Transverse colon (tissue), 4 donors: ENCODE data around the gene PFN1. TPM values are rescaled to one million over a fixed set of nuclear protein-coding genes. Genes with fewer than 3 reads are reported as not detected.

Experiments used
- DNase-seq: peaks from one replicate; pipeline ENCODE4 v3.0.0-alpha.2; 2019
- H3K27ac ChIP-seq, 4 donors: fragments of 200-600 bp; sonication (generic); 2 replicates each; pipeline ENCODE4 v1.5.1; 2016 to 2018; ENCODE audit warnings: inconsistent platforms in 4 of 4
- H3K27me3 ChIP-seq: fragments of 200-600 bp; sonication (generic); 2 replicates; pipeline ENCODE4 v1.5.1; 2017; ENCODE audit warnings: inconsistent platforms
- H3K36me3 ChIP-seq, 4 donors: fragments of 200-600 bp; sonication (generic); 2 replicates each; pipeline ENCODE4 v1.5.1; 2017 to 2019; ENCODE audit warnings: inconsistent platforms in 4 of 4
- H3K4me1 ChIP-seq, 4 donors: fragments of 200-600 bp; sonication (generic); 2 replicates each; pipeline ENCODE4 v1.5.1; 2017 to 2020; ENCODE audit warnings: inconsistent platforms in 4 of 4
- H3K4me3 ChIP-seq, 4 donors: fragments of 200-600 bp; sonication (generic); 1 replicate in 1 of 4; 2 replicates in 3 of 4; pipeline versions ENCODE4 v1.5.1 to v1.6.1; 2017 to 2019; ENCODE audit warnings: inconsistent platforms in 4 of 4
- H3K9me3 ChIP-seq, 2 donors: fragments of 200-600 bp; sonication (generic); 2 replicates each; pipeline ENCODE4 v1.5.1; 2017 to 2019; ENCODE audit warnings: inconsistent platforms in 2 of 2
- EP300 ChIP-seq: sonication (generic); formaldehyde crosslinking; IDR thresholded peaks from one replicate; pipeline ENCODE4 v1.6.1; 2017; ENCODE audit warnings: antibody characterized with exemption, low read depth
- POLR2A ChIP-seq: fragments of 450-650 bp; IDR thresholded peaks from one replicate; pipeline ENCODE4 v1.6.1; 2016; ENCODE audit warnings: antibody characterized with exemption, mild to moderate bottlenecking, moderate library complexity
- POLR2AphosphoS5 ChIP-seq, 3 donors: sonication (generic); formaldehyde crosslinking; IDR thresholded peaks; one replicate each; pipeline ENCODE4 v1.6.1; 2016; ENCODE audit warnings: antibody characterized with exemption in 3 of 3
- WGBS, 2 donors: methylation state at CpG; one replicate each; pipeline ENCODE4 v1.1.5; 2018; ENCODE audit warnings: low coverage in 1 of 2; 5-methylcytosine and 5-hydroxymethylcytosine counted together
- in situ Hi-C, 4 donors: fragments of 200-750 bp; cut with MboI; loops; one replicate each; pipeline versions ENCODE4 v1.15.0 to v1.15.1; 2017; ENCODE audit warnings: low sequenced_read_pairs in 3 of 4, low pct_ligation_motif_present in 1 of 4, low pct_unique_long_range_greater_than_20kb in 1 of 4
- intact Hi-C: fragments of 100-400 bp; cut with DNase I; formaldehyde crosslinking; loops from one replicate; pipeline ENCODE4 v1.15.1; 2023; ENCODE audit warnings: low total_unique reads
- total RNA-seq, 4 donors: library from RNA; depleted of rRNA; stranded (reverse); fragments of >200 nt; gene quantifications; one replicate each; pipeline ENCODE4 v1.1.0, GENCODE V29; 2016
- TF ChIP-seq, protein P1 (sequence below), 5 experiments: fragments of 200-600 bp in 3 of 5; fragments of 450-650 bp in 2 of 5; sonication (generic) in 3 of 5; IDR thresholded peaks; 1 replicate in 2 of 5; 2 replicates in 3 of 5; pipeline ENCODE4 v1.5.1; 2016 to 2017; ENCODE audit warnings: antibody characterized with exemption in 5 of 5, inconsistent platforms in 3 of 5, mild to moderate bottlenecking in 2 of 5, moderate library complexity in 1 of 5

Gene PFN1
- total RNA-seq, 4 donors from 2014 or later: 743 to 1,049 (median 945) TPM

DNA sequence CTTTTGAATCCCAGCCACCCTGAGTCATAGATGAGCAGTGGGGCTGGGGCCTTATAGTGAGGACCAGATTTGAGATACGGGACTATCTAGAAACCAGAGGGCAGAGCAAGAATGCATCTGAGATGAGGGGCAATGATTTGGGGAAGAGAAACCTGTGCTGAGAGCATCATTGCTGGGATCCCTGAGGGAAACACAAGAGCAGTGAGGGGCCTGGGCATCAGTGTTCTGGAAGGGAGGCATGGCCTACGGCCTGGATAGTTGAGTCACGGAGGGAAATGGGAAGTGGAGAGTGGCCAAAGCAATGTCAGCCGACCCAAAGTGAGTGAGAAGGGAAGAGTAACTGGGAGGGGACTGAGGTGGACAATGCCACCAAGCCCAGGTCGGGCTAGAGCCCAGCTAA, 34.0 kb upstream of the PFN1 start:
- H3K4me3 ChIP-seq: no peak overlapping the region
- intact Hi-C loops (loop anchor here (10.0 kb wide), 1 partner anchor 48 kb away; the partner anchor contains the start of gene GP1BA), in situ Hi-C loops (no loop called here)
- TF ChIP-seq POLR2A (no peak), POLR2AphosphoS5 (IDR thresholded peaks at IDR 0.05) (no peak), EP300 (no peak)
- TF ChIP-seq, protein P1, sequence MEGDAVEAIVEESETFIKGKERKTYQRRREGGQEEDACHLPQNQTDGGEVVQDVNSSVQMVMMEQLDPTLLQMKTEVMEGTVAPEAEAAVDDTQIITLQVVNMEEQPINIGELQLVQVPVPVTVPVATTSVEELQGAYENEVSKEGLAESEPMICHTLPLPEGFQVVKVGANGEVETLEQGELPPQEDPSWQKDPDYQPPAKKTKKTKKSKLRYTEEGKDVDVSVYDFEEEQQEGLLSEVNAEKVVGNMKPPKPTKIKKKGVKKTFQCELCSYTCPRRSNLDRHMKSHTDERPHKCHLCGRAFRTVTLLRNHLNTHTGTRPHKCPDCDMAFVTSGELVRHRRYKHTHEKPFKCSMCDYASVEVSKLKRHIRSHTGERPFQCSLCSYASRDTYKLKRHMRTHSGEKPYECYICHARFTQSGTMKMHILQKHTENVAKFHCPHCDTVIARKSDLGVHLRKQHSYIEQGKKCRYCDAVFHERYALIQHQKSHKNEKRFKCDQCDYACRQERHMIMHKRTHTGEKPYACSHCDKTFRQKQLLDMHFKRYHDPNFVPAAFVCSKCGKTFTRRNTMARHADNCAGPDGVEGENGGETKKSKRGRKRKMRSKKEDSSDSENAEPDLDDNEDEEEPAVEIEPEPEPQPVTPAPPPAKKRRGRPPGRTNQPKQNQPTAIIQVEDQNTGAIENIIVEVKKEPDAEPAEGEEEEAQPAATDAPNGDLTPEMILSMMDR (IDR thresholded peaks at IDR 0.05): no peak
- H3K27me3 ChIP-seq: no peaks in the 10 kb centered on the region
- no peaks in the 10 kb centered on the region for H3K9me3 ChIP-seq
- H3K27ac ChIP-seq: no peak overlapping the region
- H3K4me1 ChIP-seq: peaks cover 6 to 22% (median 14%) of the 10 kb centered on the region in 4 donors
- no peak for DNase-seq
- H3K36me3 ChIP-seq: peaks cover 0 to 18% (median 1%) of the 10 kb centered on the region in 4 donors
- WGBS, 2 donors: 56 to 70% methylated on average over 4 to 5 of the region's 5 CpGs

GRCh38 chr17:4980644-4981216, 32.4 kb upstream of the PFN1 start:
- H3K4me1 ChIP-seq: peaks cover 0 to 11% (median 2%) of the 10 kb centered on the region in 4 donors
- TF ChIP-seq, protein P1 (IDR thresholded peaks at IDR 0.05): peak; percentile 83 to 90 (median 84)
- TF ChIP-seq EP300 (no peak), POLR2A (no peak), POLR2AphosphoS5 (IDR thresholded peaks at IDR 0.05) (no peak)
- no peaks in the 10 kb centered on the region for H3K27me3 ChIP-seq
- WGBS, 2 donors: 18 to 43% methylated on average over 4 to 6 of the region's 6 CpGs
- DNase-seq: no peak
- H3K27ac ChIP-seq: no peak overlapping the region
- no peaks in the 10 kb centered on the region for H3K9me3 ChIP-seq
- no peak overlapping the region for H3K4me3 ChIP-seq
- in situ Hi-C loops (no loop called here), intact Hi-C loops (loop anchor here (10.0 kb wide), 1 partner anchor 46 kb away; the partner anchor contains the start of gene GP1BA)
- peaks cover 0 to 29% (median 5%) of the 10 kb centered on the region in 4 donors for H3K36me3 ChIP-seq

DNA sequence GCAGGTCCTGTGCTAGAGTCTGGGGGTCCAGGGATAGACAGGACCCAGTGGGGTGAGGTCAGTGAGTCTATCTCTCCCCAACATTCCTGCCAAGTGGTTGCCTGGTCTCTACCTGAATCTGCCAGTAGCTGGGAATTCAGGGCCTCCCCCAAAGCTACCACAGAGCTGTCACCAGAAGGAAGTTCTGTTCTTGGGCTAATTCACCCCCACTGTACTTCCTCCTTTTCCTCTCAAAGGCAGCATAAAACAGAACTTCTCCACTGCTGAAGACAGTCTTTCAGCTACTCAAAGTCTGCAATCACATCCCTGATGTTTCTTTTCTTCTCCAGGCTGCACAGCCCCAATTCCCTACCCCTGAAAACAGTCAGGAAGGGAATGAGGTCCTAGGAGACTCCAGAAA, 30.4 kb upstream of the PFN1 start:
- Histone ChIP-seq H3K4me1 (peaks cover 0 to 8% (median 0%) of the 10 kb centered on the region in 4 donors), H3K9me3 (no peaks in the 10 kb centered on the region), H3K36me3 (peaks cover 0 to 29% (median 10%) of the 10 kb centered on the region in 4 donors), H3K27me3 (no peaks in the 10 kb centered on the region), H3K27ac (no peak overlapping the region), H3K4me3 (no peak overlapping the region)
- TF ChIP-seq POLR2A (no peak), POLR2AphosphoS5 (IDR thresholded peaks at IDR 0.05) (no peak), EP300 (no peak)
- TF ChIP-seq, protein P1 (IDR thresholded peaks at IDR 0.05): no peak
- in situ Hi-C loops: loop anchor here in 1 of 4 donors (10.0 kb wide), 1 partner anchor 64 kb away; no protein-coding TSS in a partner anchor
- intact Hi-C loops: loop anchor here (10.0 kb wide), 1 partner anchor 86 kb away; no protein-coding TSS in a partner anchor
- no peak for DNase-seq

DNA sequence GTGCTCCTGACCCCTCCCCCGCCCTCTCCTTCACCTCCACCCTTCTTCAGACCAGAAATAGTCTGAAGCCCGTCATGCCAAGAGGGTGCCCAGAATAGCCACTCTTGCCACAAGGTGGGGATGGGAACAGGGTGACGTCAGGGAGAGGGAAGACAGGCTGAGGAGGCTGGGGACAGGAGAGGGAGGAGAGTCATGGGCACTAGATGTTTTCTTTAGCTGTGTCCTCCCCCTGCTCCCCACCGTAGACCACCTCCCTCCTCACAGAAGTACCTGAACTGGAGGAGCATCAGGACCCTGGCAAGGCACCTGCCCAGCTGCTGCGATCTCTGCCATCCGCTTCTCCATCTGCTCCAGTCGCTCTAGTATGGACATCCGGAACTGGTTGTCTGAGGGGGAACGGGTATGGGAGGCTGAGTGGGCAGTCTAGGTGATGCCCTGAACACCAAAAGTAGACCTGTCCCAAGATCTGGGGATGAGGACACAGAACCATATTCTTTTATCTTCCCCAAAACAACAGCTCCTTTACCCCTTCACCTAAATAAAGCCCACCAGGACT, 25.9 kb upstream of the PFN1 start:
- WGBS, 2 donors: 90% methylated on average over 9 of the region's 9 CpGs; no CpG with 5 or more reads in 1 of the 2 donors
- DNase-seq: no peak
- Histone ChIP-seq H3K4me3 (no peak overlapping the region), H3K27ac (no peak overlapping the region), H3K9me3 (no peaks in the 10 kb centered on the region), H3K27me3 (no peaks in the 10 kb centered on the region), H3K4me1 (peaks cover 0 to 7% (median 5%) of the 10 kb centered on the region in 4 donors), H3K36me3 (peaks cover 0 to 47% (median 20%) of the 10 kb centered on the region in 4 donors)
- intact Hi-C loops: loop anchor here (10.0 kb wide), 1 partner anchor 91 kb away; no protein-coding TSS in a partner anchor
- TF ChIP-seq POLR2A (no peak), EP300 (no peak), POLR2AphosphoS5 (IDR thresholded peaks at IDR 0.05) (no peak)
- TF ChIP-seq, protein P1 (IDR thresholded peaks at IDR 0.05): no peak
- in situ Hi-C loops: loop anchor here in 1 of 4 donors (10.0 kb wide), 1 partner anchor 59 kb away; no protein-coding TSS in a partner anchor
